ENCODE measurements around the gene STEAP4. TPM values are rescaled to one million over a fixed set of nuclear protein-coding genes. Genes with fewer than 3 reads are reported as not detected.

STEAP4 gene
- total RNA-seq, 1 donor from 2014 or later, result 2.3 TPM

- Histone ChIP-seq H3K27me3 (ENCODE audit: control insufficient read depth, insufficient read depth, low read length) (no peaks in the 10 kb centered on the region), H3K4me3 (ENCODE audit: low read depth, low read length) (no peak overlapping the region), H3K36me3 (ENCODE audit: control insufficient read depth, insufficient read depth, low read length) (no peaks in the 10 kb centered on the region)
- TF ChIP-seq, protein P1, sequence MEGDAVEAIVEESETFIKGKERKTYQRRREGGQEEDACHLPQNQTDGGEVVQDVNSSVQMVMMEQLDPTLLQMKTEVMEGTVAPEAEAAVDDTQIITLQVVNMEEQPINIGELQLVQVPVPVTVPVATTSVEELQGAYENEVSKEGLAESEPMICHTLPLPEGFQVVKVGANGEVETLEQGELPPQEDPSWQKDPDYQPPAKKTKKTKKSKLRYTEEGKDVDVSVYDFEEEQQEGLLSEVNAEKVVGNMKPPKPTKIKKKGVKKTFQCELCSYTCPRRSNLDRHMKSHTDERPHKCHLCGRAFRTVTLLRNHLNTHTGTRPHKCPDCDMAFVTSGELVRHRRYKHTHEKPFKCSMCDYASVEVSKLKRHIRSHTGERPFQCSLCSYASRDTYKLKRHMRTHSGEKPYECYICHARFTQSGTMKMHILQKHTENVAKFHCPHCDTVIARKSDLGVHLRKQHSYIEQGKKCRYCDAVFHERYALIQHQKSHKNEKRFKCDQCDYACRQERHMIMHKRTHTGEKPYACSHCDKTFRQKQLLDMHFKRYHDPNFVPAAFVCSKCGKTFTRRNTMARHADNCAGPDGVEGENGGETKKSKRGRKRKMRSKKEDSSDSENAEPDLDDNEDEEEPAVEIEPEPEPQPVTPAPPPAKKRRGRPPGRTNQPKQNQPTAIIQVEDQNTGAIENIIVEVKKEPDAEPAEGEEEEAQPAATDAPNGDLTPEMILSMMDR (IDR thresholded peaks at IDR 0.05; ENCODE audit: insufficient read depth, low read length, poor library complexity, severe bottlenecking), result no peak
- DNase-seq (ENCODE audit: low read depth), result no peak
These were observed 1.6 kb downstream of the STEAP4 start for GRCh38 chr7:88305044-88305443.

DNA sequence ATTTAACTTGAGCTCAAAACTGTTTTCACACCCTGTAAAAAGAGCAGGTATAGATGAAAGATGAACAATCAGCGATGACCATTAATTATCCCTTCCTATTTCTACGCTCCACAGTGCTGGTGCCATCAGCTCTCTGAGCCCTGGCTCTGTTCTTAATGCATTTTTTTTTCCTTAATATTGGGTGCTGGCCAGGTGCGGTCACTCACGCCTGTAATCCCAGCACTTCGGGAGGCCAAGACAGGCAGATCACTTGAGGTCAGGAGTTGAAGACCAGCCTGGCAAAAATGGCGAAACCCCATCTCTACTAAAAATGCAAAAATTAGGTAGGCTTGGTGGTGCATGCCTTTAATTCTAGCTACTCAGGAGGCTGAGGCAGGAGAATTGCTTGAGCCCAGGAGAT is 4.2 kb downstream of the STEAP4 start:
- Histone ChIP-seq H3K36me3 (ENCODE audit: control insufficient read depth, insufficient read depth, low read length) (no peaks in the 10 kb centered on the region), H3K27me3 (ENCODE audit: control insufficient read depth, insufficient read depth, low read length) (no peaks in the 10 kb centered on the region), H3K4me3 (ENCODE audit: low read depth, low read length) (no peak overlapping the region)
- no peak for DNase-seq (ENCODE audit: low read depth)
- TF ChIP-seq, protein P1 (IDR thresholded peaks at IDR 0.05; ENCODE audit: insufficient read depth, low read length, poor library complexity, severe bottlenecking), result no peak

DNA sequence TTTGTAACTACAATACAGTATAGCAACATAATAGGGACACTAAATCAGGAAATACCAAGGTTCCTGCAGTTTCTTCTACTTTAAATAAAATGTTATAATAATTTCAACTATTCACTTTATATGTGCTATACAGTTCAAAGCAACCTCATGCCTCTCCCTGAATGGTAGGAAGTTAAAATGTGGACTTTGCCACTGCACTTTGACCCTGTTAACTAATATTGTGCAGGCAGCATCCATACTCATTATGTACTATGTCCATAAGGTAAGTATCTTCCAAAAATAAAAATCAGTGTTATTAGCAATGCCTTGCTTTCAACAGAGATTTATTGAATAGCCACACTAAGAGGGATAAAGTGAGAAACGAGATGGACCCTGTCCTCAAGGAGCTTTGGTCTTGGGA is 4.8 kb downstream of the STEAP4 start:
- TF ChIP-seq, protein P1 (IDR thresholded peaks at IDR 0.05; ENCODE audit: insufficient read depth, low read length, poor library complexity, severe bottlenecking), result no peak
- DNase-seq (ENCODE audit: low read depth), result no peak
- Histone ChIP-seq H3K27me3 (ENCODE audit: control insufficient read depth, insufficient read depth, low read length) (no peaks in the 10 kb centered on the region), H3K4me3 (ENCODE audit: low read depth, low read length) (no peak overlapping the region), H3K36me3 (ENCODE audit: control insufficient read depth, insufficient read depth, low read length) (no peaks in the 10 kb centered on the region)

- no peak for DNase-seq (ENCODE audit: low read depth)
- Histone ChIP-seq H3K4me3 (ENCODE audit: low read depth, low read length) (no peak overlapping the region), H3K36me3 (ENCODE audit: control insufficient read depth, insufficient read depth, low read length) (no peaks in the 10 kb centered on the region), H3K27me3 (ENCODE audit: control insufficient read depth, insufficient read depth, low read length) (no peaks in the 10 kb centered on the region)
- TF ChIP-seq, protein P1 (IDR thresholded peaks at IDR 0.05; ENCODE audit: insufficient read depth, low read length, poor library complexity, severe bottlenecking), result no peak
These were observed 6.2 kb downstream of the STEAP4 start for GRCh38 chr7:88300401-88300945.

DNA sequence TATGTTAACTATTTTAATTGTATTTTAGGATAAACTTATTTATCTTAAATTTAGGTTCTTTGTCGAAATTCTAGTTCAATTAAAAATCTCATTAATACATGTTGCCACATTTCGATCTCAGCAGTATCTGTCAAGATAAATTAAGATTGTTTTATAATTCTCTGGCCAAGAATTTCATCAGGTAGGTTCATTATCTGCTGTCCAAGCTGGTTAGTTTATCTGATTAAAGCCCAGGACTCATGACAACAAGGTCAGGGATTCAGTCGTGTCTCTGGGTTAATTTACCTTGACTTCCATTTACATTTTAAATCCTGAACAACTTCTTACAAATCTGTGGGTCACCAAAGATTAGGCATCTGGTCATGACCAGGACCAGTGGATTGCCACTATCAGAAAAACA is 7.6 kb downstream of the STEAP4 start:
- TF ChIP-seq, protein P1 (IDR thresholded peaks at IDR 0.05; ENCODE audit: insufficient read depth, low read length, poor library complexity, severe bottlenecking), result no peak
- H3K4me3 ChIP-seq (ENCODE audit: low read depth, low read length), result no peak overlapping the region
- no peaks in the 10 kb centered on the region for H3K36me3 ChIP-seq (ENCODE audit: control insufficient read depth, insufficient read depth, low read length)
- DNase-seq (ENCODE audit: low read depth), result no peak
- H3K27me3 ChIP-seq (ENCODE audit: control insufficient read depth, insufficient read depth, low read length), result no peaks in the 10 kb centered on the region

DNA sequence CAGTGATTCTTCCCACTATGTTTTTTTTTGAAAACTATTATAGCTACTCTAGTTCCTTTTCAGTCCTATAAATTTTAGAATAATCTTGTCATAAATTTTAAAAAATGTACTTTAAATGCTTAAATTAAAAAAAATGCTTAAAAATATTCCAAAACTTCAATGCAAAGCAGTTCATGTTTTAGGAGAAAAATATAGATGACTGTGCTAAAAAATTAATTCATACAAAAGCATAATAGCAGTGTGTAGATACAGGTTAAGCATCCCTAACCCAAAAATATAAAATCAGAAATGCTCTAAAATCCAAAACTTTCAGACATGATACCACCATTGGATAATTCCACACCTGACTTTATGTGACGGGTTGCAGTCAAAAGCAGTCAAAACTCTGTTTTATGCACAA is 12.8 kb downstream of the STEAP4 start:
- Histone ChIP-seq H3K36me3 (ENCODE audit: control insufficient read depth, insufficient read depth, low read length) (no peaks in the 10 kb centered on the region), H3K4me3 (ENCODE audit: low read depth, low read length) (no peak overlapping the region), H3K27me3 (ENCODE audit: control insufficient read depth, insufficient read depth, low read length) (no peaks in the 10 kb centered on the region)
- DNase-seq (ENCODE audit: low read depth), result no peak
- TF ChIP-seq, protein P1 (IDR thresholded peaks at IDR 0.05; ENCODE audit: insufficient read depth, low read length, poor library complexity, severe bottlenecking), result no peak

Measured in kidney epithelial cell (primary cell).